ENCODE data around the gene TWIST2.

Gene TWIST2

GRCh38 chr2:238908960-238909951 lies 61.4 kb downstream of the TWIST2 start:
- no peak for DNase-seq

GRCh38 chr2:238910751-238911351 lies 63.0 kb downstream of the TWIST2 start:
- no peak for DNase-seq

- DNase-seq, result no peak
Measured at GRCh38 chr2:238911376-238912227, 63.7 kb downstream of the TWIST2 start.

GRCh38 chr2:238912228-238912915 lies 64.5 kb downstream of the TWIST2 start:
- no peak for DNase-seq

- no peak for DNase-seq
Measured at GRCh38 chr2:238912916-238913875, 65.3 kb downstream of the TWIST2 start.

GRCh38 chr2:238913931-238914647 lies 66.2 kb downstream of the TWIST2 start:
- no peak for DNase-seq

- peak; percentile 77 for DNase-seq
Measured at GRCh38 chr2:238914648-238915015, 66.7 kb downstream of the TWIST2 start.

- no peak for DNase-seq
Measured at GRCh38 chr2:238915196-238915595, 67.3 kb downstream of the TWIST2 start.

GRCh38 chr2:238915596-238915995 lies 67.7 kb downstream of the TWIST2 start:
- DNase-seq, result no peak

- DNase-seq, result no peak
Measured at GRCh38 chr2:238916176-238916874, 68.4 kb downstream of the TWIST2 start.

GRCh38 chr2:238916875-238917590 lies 69.1 kb downstream of the TWIST2 start:
- peak; percentile 58 for DNase-seq

- no peak for DNase-seq
Measured at GRCh38 chr2:238919307-238919706, 71.4 kb downstream of the TWIST2 start.

- no peak for DNase-seq
Measured at GRCh38 chr2:238920053-238920452, 72.2 kb downstream of the TWIST2 start.

GRCh38 chr2:238920601-238921001 lies 72.7 kb downstream of the TWIST2 start:
- no peak for DNase-seq

GRCh38 chr2:238921259-238921658 lies 73.4 kb downstream of the TWIST2 start:
- DNase-seq, result no peak

GRCh38 chr2:238921681-238922319 lies 73.9 kb downstream of the TWIST2 start:
- no peak for DNase-seq

GRCh38 chr2:238922435-238922834 lies 74.5 kb downstream of the TWIST2 start:
- DNase-seq, result no peak

- DNase-seq, result no peak
Measured at GRCh38 chr2:238924032-238924431, 76.1 kb downstream of the TWIST2 start.

GRCh38 chr2:238924796-238925195 lies 76.9 kb downstream of the TWIST2 start:
- no peak for DNase-seq
